GM12878 (cell line): ENCODE measurements around the gene ATG9A. TPM values are rescaled to one million over a fixed set of nuclear protein-coding genes. Genes with fewer than 3 reads are reported as not detected.
"Not testable (repeated sequence)": the region's sequence is repeated elsewhere in the genome, so short reads cannot be mapped to it uniquely, and the experiment has no call there.

Experiments
- ATAC-seq: fragments of 200-7000 bp; cut with Tn5 transposase; 3 replicates; pipeline ENCODE4 v1.9.1; 2020; ENCODE audit warnings: mild to moderate bottlenecking, moderate library complexity
- BruUV-seq: library from RNA; stranded (reverse); fragments of 400-500 nt; replicated peaks from 2 replicates; lab custom pipeline; 2021; lab: Mats Ljungman, UMichigan
- CTCF ChIA-PET: fragments of 300-600 bp; sonication (Branson Sonifier 250); formaldehyde crosslinking; extraction: SDS; loops from one replicate; lab custom pipeline; 2021; ENCODE audit warnings: inconsistent platforms; lab: Yijun Ruan, JAX
- POLR2A ChIA-PET: fragments of 350-600 bp; formaldehyde crosslinking; extraction: SDS; loops from one replicate; lab custom pipeline; 2021; ENCODE audit warnings: inconsistent platforms; lab: Charles Lee
- RAD21 ChIA-PET: fragments of 300-600 bp; sonication (Branson Sonifier 250); formaldehyde crosslinking; loops from one replicate; lab custom pipeline; 2023; ENCODE audit warnings: antibody characterized with exemption; ENCODE audit not compliant: unreplicated experiment; lab: Charles Lee
- SMC1A ChIA-PET: fragments of 300-600 bp; sonication (Branson Sonifier 250); formaldehyde crosslinking; loops from one replicate; lab custom pipeline; 2023; ENCODE audit not compliant: unreplicated experiment, uncharacterized antibody; lab: Charles Lee
- DNase-seq: peaks from one replicate; pipeline ENCODE4 v3.0.0-alpha.2; 2011; ENCODE audit warnings: low read depth, low spot score
- FAIRE-seq: peaks from 3 replicates; lab custom pipeline; 2011; peaks lifted over from hg19 to GRCh38; lab: Jason Lieb, UNC
- H2AFZ ChIP-seq: 2 replicates; pipeline ENCODE4 v1.6.0; 2011; ENCODE audit warnings: low read depth, low read length, control low read depth; ENCODE audit not compliant: control insufficient read depth
- H3K27ac ChIP-seq: 2 replicates; pipeline ENCODE4 v1.5.1; 2011; ENCODE audit warnings: control low read depth; ENCODE audit not compliant: control insufficient read depth, insufficient read depth
- H3K27me3 ChIP-seq, 2 experiments: replicated peaks in 1 of 2; 2 replicates each; pipeline versions ENCODE4 v1.6.0 to v1.6.1; 2011; ENCODE audit warnings: low read length in 1 of 2; ENCODE audit not compliant: control insufficient read depth in 2 of 2, insufficient read depth in 2 of 2
- H3K36me3 ChIP-seq, 2 experiments: 2 replicates each; pipeline ENCODE4 v1.5.1; 2011; ENCODE audit warnings: low read length in 1 of 2; ENCODE audit not compliant: control insufficient read depth in 2 of 2, insufficient read depth in 2 of 2
- H3K4me1 ChIP-seq: 2 replicates; pipeline ENCODE4 v1.6.1; 2011; ENCODE audit warnings: mild to moderate bottlenecking, low read length, moderate library complexity, mixed read lengths; ENCODE audit not compliant: control insufficient read depth, insufficient read depth
- H3K4me2 ChIP-seq: 2 replicates; pipeline ENCODE4 v1.6.0; 2011; ENCODE audit warnings: control low read depth; ENCODE audit not compliant: control insufficient read depth, insufficient read depth
- H3K4me3 ChIP-seq: fragments of 200-600 bp; sonication (generic); 2 replicates; pipeline ENCODE4 v1.5.1; 2016
- H3K79me2 ChIP-seq: 2 replicates; pipeline ENCODE4 v1.6.0; 2011; ENCODE audit warnings: low read length; ENCODE audit not compliant: control insufficient read depth, insufficient read depth
- H3K9ac ChIP-seq: 2 replicates; pipeline ENCODE4 v1.8.0; 2011; ENCODE audit warnings: low read length, control low read depth, mixed read lengths; ENCODE audit not compliant: control insufficient read depth, insufficient read depth
- H3K9me3 ChIP-seq: replicated peaks from 3 replicates; pipeline ENCODE4 v1.5.1; 2011; ENCODE audit warnings: mild to moderate bottlenecking, low read length; ENCODE audit not compliant: control insufficient read depth, insufficient read depth
- H4K20me1 ChIP-seq: 2 replicates; pipeline ENCODE4 v1.6.0; 2011; ENCODE audit not compliant: control insufficient read depth, insufficient read depth
- BMI1 ChIP-seq: fragments of 450-650 bp; IDR thresholded peaks from 2 replicates; pipeline ENCODE4 v1.6.1; 2016; ENCODE audit warnings: mild to moderate bottlenecking, moderate library complexity, borderline replicate concordance
- E2F8 ChIP-seq: fragments of 450-650 bp; IDR thresholded peaks from 2 replicates; pipeline ENCODE4 v1.6.1; 2018; ENCODE audit warnings: mild to moderate bottlenecking, low read depth, moderate library complexity; ENCODE audit not compliant: partially characterized antibody
- EGR1 ChIP-seq, 2 experiments: IDR thresholded peaks; 1 replicate in 1 of 2; 2 replicates in 1 of 2; pipeline ENCODE4 v1.6.1; 2011 to 2012; ENCODE audit warnings: low read depth in 2 of 2, low read length in 2 of 2, borderline replicate concordance in 1 of 2, mild to moderate bottlenecking in 1 of 2, moderate library complexity in 1 of 2
- HDAC6 ChIP-seq: fragments of 200-600 bp; sonication (generic); IDR thresholded peaks from one replicate; pipeline ENCODE4 v1.8.0; 2017; ENCODE audit warnings: antibody characterized with exemption; ENCODE audit not compliant: unreplicated experiment
- IRF5 ChIP-seq: fragments of 450-650 bp; IDR thresholded peaks from 2 replicates; pipeline ENCODE4 v1.6.1; 2017; ENCODE audit warnings: borderline replicate concordance
- POLR2AphosphoS2 ChIP-seq: IDR thresholded peaks from 2 replicates; pipeline ENCODE4 v1.6.1; 2011; ENCODE audit warnings: low read depth, mild to moderate bottlenecking, low read length, improper control_type of control experiment, moderate library complexity
- TCF3 ChIP-seq: IDR thresholded peaks from 2 replicates; pipeline ENCODE4 v1.6.1; 2012; ENCODE audit warnings: low read depth, mild to moderate bottlenecking, low read length, borderline replicate concordance; ENCODE audit not compliant: insufficient read depth
- WGBS: methylation state at CpG from one replicate; pipeline ENCODE4 v1.1.6; 2016; ENCODE audit warnings: low lambda C conversion rate; ENCODE audit not compliant: insufficient replicate concordance, insufficient coverage; ENCODE audit errors: missing lambda C conversion rate; 5-methylcytosine and 5-hydroxymethylcytosine counted together
- in situ Hi-C: fragments of 300-500 bp; cut with MboI; formaldehyde crosslinking; loops from 9 replicates; pipeline ENCODE4 v1.14.3; 2018; ENCODE audit warnings: mixed read lengths
- intact Hi-C: fragments of 100-400 bp; cut with micrococcal nuclease; formaldehyde crosslinking; loops from one replicate; pipeline ENCODE4 v1.14.2; 2022; ENCODE audit not compliant: unreplicated experiment
- polyA plus RNA-seq, 11 experiments: library from polyadenylated mRNA; depleted of rRNA in 4 of 11; unstranded in 6 of 11; stranded (reverse) in 5 of 11; fragments of >200 nt; fragmentation: Nextera tagmentation in 4 of 11; fragmentation: Illumina TruSeq in 1 of 11; extraction: Ambion mirVana in 4 of 11; extraction: Trizol in 1 of 11; gene quantifications; 1 replicate in 1 of 11; 2 replicates in 10 of 11; pipeline versions ENCODE4 v1.2.1 to v1.2.3, GENCODE V29; 2011 to 2016; ENCODE audit warnings: inconsistent platforms in 2 of 11, missing spikeins in 2 of 11, low read depth in 1 of 11
- total RNA-seq, 4 experiments: library from RNA; depleted of rRNA in 3 of 4; stranded (reverse); fragments of >200 nt in 3 of 4; fragmentation: Illumina TruSeq in 1 of 4; extraction: Trizol in 1 of 4; gene quantifications; 2 replicates each; pipeline versions ENCODE4 v1.2.1 to v1.2.3, GENCODE V29; 2013 to 2021

The ATG9A gene
- total and polyA plus RNA-seq, 10 of the 15 experiments (the other 5 are each of a cell fraction or from before 2014, with no cell fraction given): 0.16 to 37.5 (median 14.6) TPM; not detected in 1

GRCh38 chr2:219200502-219201326, 28.7 kb downstream of the ATG9A start:
- H3K27ac ChIP-seq, H3K4me1 ChIP-seq, DNase-seq, ATAC-seq, SMC1A ChIA-PET, FAIRE-seq, H3K9ac ChIP-seq, H3K4me2 ChIP-seq, BruUV-seq, H3K27me3 ChIP-seq, H3K9me3 ChIP-seq, H3K36me3 ChIP-seq, intact Hi-C loops, H3K79me2 ChIP-seq, H4K20me1 ChIP-seq, H2AFZ ChIP-seq, in situ Hi-C loops, H3K4me3 ChIP-seq: not testable (repeated sequence)
- ChIA-PET RAD21 (interaction anchor here (0.5 kb wide), 1 partner anchor 139 kb away, joined by 3 read pairs; no protein-coding TSS in a partner anchor), POLR2A (interaction anchor here (1.1 to 1.6 kb wide), 2 partner anchors 19 to 21 kb away, joined by 3 to 4 read pairs; no protein-coding TSS in a partner anchor), CTCF (interaction anchor here (1.3 to 2.8 kb wide), 2 partner anchors 9 to 29 kb away, joined by 3 to 7 read pairs; no protein-coding TSS in a partner anchor)
- WGBS: 71% methylated on average over 24 of the region's 26 CpGs

GRCh38 chr2:219199470-219200211, 29.8 kb downstream of the ATG9A start:
- CTCF ChIA-PET: interaction anchor here (2.8 kb wide), 1 partner anchor 28 kb away, joined by 7 read pairs; no protein-coding TSS in a partner anchor
- SMC1A ChIA-PET: interaction anchor here (0.8 kb wide), 1 partner anchor 29 kb away, joined by 3 read pairs; no protein-coding TSS in a partner anchor
- H4K20me1 ChIP-seq: no peaks in the 10 kb centered on the region
- FAIRE-seq: no peak
- H2AFZ ChIP-seq: no peak overlapping the region
- no peaks in the 10 kb centered on the region for H3K4me1 ChIP-seq
- no peak overlapping the region for H3K4me3 ChIP-seq
- no peak for ATAC-seq
- no peak overlapping the region for H3K9ac ChIP-seq
- H3K9me3 ChIP-seq: no peaks in the 10 kb centered on the region
- WGBS: 52% methylated on average over 12 of the region's 12 CpGs
- no peak for DNase-seq
- intact Hi-C loops: no loop called here
- no peaks in the 10 kb centered on the region for H3K79me2 ChIP-seq
- no peaks in the 10 kb centered on the region for H3K36me3 ChIP-seq
- POLR2A ChIA-PET: interaction anchor here (1.6 kb wide), 1 partner anchor 18 kb away, joined by 4 read pairs; no protein-coding TSS in a partner anchor
- no peaks in the 10 kb centered on the region for H3K27me3 ChIP-seq
- no peak overlapping the region for H3K4me2 ChIP-seq
- in situ Hi-C loops: no loop called here
- no peak overlapping the region for H3K27ac ChIP-seq
- no TSS peak for BruUV-seq
- RAD21 ChIA-PET: no interaction called here
- TF ChIP-seq BMI1: no peak
- no peak for TF ChIP-seq EGR1 (IDR thresholded peaks at IDR 0.05; ENCODE audit: borderline replicate concordance in 1 of 2, low read depth in 2 of 2, low read length in 2 of 2)
- no peak for TF ChIP-seq POLR2AphosphoS2
- no peak for TF ChIP-seq E2F8
- no peak for TF ChIP-seq IRF5
- no peak for TF ChIP-seq HDAC6
- TF ChIP-seq TCF3: no peak
